GM18511 (cell line): ENCODE measurements around the gene ITSN1.

Experiments
- ATAC-seq: cut with Tn5 transposase; IDR thresholded peaks from one replicate; pipeline ENCODE4 v1.9.1; 2021; ENCODE audit warnings: mild to moderate bottlenecking, moderate library complexity; ENCODE audit not compliant: unreplicated experiment

ITSN1 gene

DNA sequence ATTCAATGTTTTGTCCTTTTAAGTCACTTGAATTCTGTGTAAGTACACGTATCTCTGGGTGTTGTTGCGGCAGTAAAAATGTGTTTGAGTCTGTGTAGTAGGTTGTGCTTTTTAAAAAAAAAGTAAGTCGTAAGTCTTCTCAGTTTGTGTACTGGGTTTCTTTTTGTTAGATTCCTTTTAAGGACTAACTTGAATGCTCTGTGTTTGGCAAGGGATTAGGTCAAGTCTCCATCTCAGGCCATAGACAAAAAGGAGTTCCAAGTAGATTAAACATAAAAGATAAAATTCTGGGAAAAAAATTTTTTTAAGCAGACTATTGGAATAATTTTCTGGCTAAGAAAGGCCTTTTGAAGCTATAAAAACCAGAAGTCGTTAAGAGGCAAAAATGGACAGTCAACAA, 160.2 kb downstream of the ITSN1 start:
- ATAC-seq = no peak

DNA sequence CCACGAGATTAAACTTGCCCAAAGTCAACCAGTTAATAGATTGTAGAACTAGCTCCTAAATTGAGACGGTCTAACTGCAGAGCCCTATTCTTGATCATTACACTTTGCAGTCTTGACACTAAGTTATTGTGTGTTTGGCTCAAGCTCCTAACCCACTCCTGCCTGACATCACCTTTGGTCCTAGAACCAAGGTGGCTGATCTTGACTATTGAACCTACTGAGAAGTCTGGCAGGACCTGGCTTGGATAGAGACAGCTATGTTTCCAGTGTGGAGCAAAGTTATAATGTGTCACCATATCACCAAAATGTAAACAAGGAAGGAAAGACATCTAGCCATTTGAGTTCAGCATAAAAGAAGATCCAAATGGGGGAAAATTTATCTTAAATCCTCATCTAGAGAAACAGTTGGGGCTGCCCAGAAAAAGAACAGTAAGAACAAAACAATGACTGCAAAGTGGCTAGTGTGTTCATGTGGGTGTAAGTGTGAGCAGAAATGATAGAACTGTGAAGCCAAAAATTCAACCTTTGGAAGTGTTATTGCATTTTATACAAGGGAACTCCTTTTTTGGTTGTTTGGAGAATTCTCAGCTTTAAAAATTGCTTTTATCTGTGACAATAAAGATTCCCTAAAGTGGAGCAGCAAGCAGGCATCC, 166.5 kb downstream of the ITSN1 start:
- no peak for ATAC-seq

DNA sequence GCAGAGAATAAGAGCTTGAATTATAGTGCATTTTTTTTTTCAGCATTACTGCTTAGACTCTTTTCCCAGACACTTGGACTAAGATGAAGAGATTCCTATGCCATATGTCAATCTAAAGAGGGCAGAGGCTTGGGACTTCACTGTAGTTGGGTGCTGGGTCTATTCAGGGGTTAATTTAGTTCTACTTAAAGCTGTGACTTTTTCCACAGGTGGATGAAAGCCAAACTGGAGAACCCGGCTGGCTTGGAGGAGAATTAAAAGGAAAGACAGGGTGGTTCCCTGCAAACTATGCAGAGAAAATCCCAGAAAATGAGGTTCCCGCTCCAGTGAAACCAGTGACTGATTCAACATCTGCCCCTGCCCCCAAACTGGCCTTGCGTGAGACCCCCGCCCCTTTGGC, 168.5 kb downstream of the ITSN1 start:
- ATAC-seq = no peak

DNA sequence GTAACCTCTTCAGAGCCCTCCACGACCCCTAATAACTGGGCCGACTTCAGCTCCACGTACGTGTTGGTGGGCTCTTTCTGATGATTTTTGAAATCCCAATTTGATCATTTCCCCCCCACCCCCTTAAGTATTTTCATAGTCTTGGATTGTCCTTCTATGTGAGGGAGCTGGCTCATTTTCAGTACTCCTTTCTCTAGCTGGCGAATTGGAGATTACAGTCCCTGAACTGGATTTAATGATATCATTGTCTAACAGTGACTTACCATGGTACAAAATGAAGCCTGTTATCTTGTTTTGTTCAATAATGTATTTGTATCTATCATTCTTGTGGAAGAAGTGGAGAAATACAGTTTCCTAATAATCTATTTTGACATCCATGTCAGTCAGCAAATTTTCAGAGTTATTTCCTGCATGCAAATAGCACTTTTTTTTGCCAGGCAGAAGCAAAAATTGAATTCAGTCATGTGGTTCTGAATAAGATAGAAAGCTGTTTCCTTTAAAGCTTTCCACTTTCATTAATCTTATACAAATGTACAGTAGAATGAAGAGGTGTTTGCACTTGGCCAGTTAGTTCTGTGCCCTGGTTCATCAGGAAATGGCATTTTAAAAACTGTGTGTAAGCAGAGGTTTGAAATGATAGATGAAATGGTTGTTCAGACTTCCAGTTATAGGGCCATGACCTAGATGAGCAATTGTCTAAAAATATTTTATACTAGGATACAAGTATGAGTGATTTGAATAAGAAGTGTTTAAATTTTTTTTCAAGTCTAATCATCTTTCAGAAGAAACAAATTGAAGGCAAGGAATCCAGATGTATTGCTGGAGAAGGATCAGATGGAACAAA, 169.1 kb downstream of the ITSN1 start:
- ATAC-seq = no peak

DNA sequence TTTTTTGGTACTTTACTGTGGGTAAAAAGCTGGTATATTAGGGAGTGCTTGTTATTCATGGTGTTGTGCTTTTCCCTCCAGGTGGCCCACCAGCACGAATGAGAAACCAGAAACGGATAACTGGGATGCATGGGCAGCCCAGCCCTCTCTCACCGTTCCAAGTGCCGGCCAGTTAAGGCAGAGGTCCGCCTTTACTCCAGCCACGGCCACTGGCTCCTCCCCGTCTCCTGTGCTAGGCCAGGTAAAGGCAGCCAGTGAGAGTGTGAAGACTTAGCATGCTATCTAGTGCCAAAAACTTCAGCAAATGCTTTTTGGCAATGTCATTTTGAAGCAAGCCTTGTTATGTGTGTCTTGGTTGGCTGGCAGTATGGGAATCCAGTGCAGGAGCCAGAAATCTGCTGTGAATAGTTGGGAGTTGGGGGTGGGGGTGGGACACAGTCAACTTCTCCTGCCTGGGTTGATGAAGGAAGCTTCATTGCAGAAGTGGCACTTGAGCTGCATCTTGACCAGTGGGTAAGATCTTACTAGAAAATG, 171.6 kb downstream of the ITSN1 start:
- ATAC-seq = no peak

DNA sequence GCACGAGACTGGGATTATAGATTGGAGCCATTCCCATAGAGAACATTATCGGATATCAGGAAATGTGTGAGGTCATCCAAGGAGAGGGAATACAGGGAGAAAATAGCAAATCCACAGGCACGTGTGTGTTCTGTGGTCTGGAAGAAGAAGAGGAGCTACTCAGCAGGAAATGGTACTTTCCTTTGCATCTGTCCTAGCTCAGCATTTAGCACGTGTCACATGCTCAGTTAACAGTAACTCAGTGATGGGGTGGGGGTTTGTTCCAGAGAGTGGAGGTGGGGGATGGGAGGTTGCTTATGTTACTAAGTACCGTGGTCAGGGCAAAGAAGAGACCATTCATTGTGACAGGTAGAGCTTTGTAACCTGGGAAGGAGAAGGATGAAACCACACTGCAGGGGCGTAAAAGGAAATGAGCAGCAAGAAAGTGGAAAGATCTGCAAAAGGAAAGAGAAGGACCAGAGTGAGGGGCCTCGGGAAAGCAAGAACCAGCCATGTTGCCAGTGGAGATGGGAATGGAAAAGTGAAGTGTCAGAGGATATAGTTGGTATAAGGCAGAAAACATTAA, 172.9 kb downstream of the ITSN1 start:
- no peak for ATAC-seq

DNA sequence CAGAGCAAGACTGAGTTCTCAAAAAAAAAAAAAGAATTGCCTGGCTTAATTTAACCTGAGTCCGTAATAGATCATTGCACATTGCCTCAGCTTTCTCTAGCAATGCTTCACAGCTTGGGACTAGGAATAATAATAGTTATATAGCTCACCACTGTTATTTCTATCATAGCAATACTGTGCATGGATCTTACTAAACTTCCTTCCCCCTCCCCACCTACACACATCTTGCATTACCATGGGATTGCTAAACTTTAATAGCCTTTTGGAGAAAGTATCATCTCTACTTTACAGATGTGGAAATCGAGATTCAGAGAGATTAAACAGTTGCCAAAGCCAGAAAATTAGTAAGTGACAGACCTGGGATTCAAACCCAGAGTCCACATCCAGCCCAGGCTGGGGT, 173.9 kb downstream of the ITSN1 start:
- ATAC-seq = no peak

DNA sequence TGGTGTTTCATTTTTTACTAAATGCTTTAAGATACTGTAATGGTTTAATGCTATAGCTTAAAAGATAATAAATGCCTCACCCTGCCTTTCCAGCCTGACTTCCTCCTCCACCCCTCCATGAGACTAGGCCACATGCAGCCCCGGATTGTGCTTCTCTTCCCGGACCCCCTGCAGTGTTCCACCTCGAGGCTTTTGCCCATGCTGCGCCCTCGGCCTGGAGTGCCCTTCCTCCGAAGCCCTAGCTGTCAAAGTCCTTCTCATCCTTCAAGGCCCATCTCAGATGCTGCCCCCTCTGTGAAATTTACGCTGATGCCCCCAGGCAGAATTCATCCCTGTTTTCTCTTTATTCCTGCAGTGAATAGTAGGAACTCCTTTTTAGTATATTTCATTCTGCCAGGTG, 174.8 kb downstream of the ITSN1 start:
- ATAC-seq = no peak

DNA sequence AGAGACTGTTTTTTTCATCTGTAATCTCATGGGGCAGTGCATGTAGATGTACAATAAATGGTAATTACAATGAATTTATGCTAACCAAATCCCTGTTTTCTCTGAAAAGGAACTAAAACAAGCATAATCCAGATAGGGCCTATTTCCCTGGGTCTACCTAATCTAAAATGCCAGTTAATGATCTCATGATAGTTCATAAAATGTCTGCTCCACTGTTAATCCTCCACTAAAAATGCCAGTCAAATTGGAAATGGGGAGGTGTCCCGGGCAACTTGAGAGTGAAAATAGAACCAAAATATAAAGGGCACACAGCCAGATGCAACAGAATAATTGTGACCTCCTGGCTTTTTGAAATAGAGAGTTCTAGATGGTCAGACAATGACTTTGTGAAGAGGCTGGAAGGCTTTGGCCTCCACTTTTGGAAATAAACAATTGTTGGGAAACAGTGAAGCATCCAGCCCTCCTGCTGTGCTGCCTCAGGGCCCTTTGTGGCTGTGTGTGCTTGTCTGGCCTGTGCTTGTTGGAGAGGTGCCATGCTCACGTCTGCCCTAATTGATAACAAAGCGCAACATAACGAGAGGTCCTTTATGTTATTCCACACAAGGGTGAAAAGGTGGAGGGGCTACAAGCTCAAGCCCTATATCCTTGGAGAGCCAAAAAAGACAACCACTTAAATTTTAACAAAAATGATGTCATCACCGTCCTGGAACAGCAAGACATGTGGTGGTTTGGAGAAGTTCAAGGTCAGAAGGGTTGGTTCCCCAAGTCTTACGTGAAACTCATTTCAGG, 175.6 kb downstream of the ITSN1 start:
- no peak for ATAC-seq

DNA sequence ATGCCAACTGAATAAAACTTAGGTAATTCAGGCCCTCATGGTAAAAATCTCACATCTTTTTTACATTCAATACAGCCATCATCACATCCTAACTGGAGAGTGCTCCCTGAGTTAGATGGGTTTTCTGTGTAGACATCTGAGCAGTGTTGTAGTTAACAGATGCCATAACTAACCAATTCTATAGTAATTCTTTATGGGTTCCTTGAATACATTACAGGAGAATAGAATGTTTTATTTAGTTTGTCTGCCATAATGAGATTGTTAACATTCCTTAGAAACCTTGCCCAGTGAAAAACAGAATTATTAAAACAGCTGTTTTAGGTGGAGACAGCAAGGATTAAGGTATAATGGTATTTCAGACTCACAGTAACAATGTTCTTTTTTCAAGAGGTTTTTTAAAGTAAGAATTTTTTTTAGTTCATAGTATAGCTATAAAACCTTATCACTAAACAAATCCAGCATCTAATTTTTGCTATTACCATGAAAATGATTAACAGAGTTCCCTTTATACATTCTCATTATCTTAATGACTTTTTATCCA, 178.0 kb downstream of the ITSN1 start:
- ATAC-seq = no peak

DNA sequence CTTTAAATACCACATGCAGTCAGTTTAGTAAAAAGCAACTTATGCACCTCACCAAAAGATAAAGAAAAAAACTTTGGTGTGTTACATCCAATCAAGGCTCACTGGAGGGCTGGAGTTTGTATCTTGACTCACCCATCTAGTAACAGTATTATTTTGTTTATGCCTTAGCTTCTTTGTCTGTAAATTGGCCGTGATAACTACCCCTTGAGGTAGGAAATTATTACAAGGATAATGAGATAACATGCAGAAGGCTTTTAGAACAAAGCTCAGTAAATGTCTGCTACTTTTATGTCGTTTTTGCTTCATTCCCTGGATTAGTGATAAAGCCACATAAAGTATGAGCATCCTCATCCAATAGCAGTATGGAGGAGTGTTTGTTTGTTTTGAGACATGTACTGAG, 178.5 kb downstream of the ITSN1 start:
- no peak for ATAC-seq

DNA sequence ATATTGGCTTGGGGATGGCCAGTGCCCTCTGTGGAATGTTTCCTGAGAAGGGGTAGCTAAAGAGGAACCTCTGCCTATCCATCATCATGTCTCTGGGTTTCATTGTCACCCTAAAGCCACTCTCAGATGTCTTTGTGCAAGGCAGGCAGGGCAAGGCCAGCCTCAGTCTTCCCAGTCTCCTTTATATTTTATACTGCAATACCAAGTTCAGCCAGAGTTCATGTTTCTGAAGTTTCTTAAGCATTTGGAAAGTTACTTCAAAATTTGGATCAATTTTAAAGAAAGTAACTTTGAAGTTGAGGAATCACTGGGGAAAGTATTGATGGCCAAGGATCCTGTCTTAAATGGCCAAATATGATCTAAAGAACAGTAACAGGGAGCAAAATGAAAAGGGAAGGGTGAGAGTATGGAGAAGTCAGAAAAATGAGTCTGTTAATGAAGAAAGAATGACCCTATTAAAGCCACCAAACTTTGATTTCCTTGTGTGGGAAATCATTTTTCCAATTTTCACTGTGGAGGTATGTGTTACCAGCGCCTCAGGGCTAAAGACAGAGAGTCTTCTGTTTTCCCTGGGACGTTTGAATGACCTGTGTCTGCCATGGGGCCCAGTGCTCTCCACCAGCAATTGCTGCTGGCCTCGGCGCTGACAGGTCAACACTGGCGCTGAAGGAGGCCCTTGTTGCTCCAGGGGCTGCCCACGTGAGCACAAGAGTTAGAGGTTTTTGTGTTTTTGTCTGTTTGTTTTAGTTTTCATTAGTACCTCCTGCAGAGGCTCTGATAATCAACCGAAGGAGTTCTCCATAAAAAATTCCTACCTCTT, 179.4 kb downstream of the ITSN1 start:
- ATAC-seq = no peak

DNA sequence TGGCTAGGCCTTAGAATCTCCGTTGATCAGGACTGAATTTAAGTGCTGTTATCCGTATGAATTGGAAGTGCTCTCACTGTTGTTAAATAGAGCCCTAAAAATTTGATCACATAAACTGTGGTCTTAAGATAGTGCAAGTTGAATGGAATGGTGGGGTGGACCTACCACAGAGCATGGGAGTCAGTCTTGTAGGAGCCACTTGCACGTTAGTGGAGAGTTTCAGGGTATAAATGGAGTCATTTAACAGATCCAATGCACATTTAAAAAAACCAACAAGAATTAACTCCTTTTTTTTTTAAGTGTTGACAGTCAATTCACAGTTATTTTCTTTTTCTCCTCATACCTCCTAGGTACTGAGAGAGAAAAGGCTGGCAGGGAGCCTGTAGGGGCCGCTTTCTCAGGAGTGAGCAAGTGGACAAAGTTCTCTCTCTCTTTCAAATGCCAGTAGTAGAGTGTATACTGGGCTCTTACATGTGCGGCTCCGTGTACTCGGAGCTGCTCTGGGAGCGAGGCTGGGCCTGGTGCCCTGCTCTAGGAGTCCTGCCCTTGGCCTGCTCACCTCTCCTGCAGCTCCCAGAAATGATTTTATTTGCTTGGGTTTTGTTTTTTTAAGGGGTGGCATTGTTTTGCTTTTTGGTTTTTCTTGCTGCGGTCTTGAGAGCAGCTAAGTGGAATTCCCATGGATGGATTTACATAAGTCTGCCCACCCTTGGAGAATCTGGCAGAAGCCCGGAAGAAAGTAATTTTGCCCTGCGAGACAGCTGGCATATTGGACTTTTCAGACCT, 182.0 kb downstream of the ITSN1 start:
- ATAC-seq = no peak

DNA sequence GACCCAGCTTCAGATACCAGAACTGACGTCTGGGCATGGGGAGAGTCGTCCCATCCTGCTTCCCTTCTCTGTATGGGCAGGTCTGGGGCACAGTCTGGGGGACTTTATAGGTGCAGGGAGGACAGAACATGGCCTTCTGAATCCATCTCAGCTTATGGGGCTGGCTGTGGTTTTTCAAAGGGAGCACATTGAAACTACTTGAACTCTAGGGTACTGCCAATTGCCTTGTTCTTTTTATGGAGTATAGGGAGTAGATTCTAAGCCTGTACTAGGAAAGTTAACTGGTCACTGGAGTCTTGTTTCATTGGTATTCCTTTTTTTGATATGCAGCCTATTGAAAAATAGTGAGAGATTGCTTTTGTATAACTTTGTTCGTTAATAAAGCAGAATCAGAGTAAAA, 183.1 kb downstream of the ITSN1 start:
- no peak for ATAC-seq

DNA sequence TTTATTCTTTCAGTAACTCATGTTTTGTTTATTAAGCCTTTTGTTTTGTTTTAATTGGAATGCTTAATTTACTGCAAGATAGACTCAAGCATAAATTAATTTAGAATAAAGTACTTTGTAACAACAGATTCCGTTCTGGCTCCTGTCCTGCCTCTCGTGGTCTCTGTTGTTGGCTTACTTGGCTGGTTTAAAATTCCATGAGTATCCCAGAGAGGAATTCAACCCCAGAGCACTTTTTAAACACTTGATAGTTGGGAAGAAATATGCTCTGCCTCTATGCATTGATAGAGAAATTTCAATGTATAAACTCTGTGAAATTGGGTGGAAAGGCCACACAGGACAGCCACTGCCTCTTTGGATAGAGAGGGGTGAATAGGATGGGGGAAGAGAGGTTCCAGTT, 183.6 kb downstream of the ITSN1 start:
- no peak for ATAC-seq

DNA sequence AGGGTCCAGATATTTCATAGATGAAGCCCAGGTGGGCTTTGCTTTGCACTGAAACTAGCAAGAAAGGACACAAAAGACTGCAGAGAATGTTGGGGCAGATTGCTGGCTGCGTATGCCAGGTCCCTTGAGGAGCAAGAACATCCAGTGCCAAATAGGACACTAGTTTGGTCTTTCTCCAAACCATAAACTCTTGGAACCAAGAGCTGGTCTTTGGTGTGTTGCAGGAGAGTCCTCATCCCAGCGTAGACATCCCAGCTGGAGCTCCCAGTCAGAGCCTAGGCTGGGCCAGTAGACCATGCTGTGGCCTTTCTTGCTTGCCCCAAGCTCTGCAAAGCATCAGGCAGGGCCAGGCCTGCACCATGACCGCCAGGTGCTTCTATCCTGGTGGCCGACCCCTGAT, 185.8 kb downstream of the ITSN1 start:
- ATAC-seq = no peak

DNA sequence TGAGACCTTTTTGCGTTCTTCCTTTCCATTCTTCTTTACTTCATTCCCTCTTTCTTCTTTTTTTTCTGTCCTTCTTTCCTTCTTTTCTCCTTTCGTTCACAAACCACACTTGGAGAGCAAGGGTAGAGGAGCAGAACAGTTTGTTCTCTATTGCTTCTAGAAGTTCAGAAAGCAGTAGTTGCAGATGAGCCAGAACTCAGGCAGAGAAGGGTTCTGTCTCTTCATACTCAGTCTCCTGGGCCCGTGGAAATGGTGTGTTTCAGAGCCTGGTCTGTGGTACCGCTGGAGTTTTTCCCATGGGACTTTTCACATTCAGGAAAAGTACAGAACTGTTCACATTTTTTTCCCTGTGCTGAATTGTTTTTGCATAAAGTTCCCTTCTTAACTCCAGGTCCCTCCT, 186.3 kb downstream of the ITSN1 start:
- no peak for ATAC-seq

DNA sequence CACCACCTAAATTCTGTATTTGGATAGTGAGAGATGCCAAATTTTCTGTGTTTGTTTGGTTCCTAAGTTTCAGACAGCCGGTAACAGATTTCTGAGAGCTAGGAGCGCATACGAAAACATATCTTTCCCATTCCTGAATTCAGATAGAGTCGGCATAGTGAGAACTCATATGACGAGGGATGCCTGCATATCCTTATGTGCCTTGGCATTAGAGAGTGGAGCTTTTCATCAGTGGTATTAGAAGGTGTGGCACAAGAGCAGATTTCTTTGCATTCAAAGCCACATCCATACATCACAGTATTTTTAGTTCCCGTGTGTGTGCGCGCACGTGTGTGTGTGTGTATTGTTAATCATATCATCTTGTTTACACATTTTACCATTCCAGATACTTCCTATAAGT, 187.5 kb downstream of the ITSN1 start:
- ATAC-seq = no peak

DNA sequence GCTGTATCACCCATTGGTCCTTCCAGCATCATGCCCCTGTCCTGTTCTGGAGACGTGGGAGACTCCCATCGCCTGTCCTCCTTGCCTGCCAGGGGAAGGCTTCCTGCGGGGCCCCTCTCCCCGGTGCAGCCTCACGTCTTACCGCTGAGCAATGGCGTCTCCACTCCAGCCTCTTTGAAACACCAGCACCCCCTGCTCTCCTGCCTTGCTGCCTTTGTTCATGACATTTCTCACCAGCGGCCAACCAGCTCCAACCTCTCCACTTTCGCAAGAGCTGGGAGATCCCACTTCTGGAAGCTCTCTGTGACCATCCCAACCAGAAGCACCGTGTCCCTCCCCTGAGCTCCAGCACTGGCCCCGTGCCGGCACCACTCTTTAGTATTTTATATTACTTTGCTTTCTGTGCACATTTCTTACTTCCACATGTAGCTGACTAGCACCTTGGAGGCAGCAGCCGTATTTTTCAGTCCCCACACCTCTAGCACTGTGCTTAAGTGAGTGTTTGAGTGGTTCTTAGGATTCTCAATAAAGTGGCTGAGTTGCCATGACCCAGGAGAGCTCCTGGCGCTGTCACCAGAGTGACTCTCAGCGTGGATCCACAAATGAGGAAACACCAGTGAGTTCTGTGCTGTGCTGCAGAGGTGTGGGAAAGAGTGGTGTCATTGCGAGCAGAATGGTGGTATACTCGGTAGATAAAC, 189.8 kb downstream of the ITSN1 start:
- ATAC-seq = no peak
